GM12878 (cell line): ENCODE measurements around the gene LDLRAD4. TPM values are rescaled to one million over a fixed set of nuclear protein-coding genes. Genes with fewer than 3 reads are reported as not detected.

Experiments
- ATAC-seq: fragments of 200-7000 bp; cut with Tn5 transposase; 3 replicates; pipeline ENCODE4 v1.9.1; 2020; ENCODE audit warnings: mild to moderate bottlenecking, moderate library complexity
- BruUV-seq: library from RNA; stranded (reverse); fragments of 400-500 nt; replicated peaks from 2 replicates; lab custom pipeline; 2021; lab: Mats Ljungman, UMichigan
- CTCF ChIA-PET: fragments of 300-600 bp; sonication (Branson Sonifier 250); formaldehyde crosslinking; extraction: SDS; loops from one replicate; lab custom pipeline; 2021; ENCODE audit warnings: inconsistent platforms; lab: Yijun Ruan, JAX
- POLR2A ChIA-PET: fragments of 350-600 bp; formaldehyde crosslinking; extraction: SDS; loops from one replicate; lab custom pipeline; 2021; ENCODE audit warnings: inconsistent platforms; lab: Charles Lee
- RAD21 ChIA-PET: fragments of 300-600 bp; sonication (Branson Sonifier 250); formaldehyde crosslinking; loops from one replicate; lab custom pipeline; 2023; ENCODE audit warnings: antibody characterized with exemption; ENCODE audit not compliant: unreplicated experiment; lab: Charles Lee
- SMC1A ChIA-PET: fragments of 300-600 bp; sonication (Branson Sonifier 250); formaldehyde crosslinking; loops from one replicate; lab custom pipeline; 2023; ENCODE audit not compliant: unreplicated experiment, uncharacterized antibody; lab: Charles Lee
- DNase-seq: peaks from one replicate; pipeline ENCODE4 v3.0.0-alpha.2; 2011; ENCODE audit warnings: low read depth, low spot score
- FAIRE-seq: peaks from 3 replicates; lab custom pipeline; 2011; peaks lifted over from hg19 to GRCh38; lab: Jason Lieb, UNC
- H2AFZ ChIP-seq: 2 replicates; pipeline ENCODE4 v1.6.0; 2011; ENCODE audit warnings: low read depth, low read length, control low read depth; ENCODE audit not compliant: control insufficient read depth
- H3K27ac ChIP-seq: 2 replicates; pipeline ENCODE4 v1.5.1; 2011; ENCODE audit warnings: control low read depth; ENCODE audit not compliant: control insufficient read depth, insufficient read depth
- H3K27me3 ChIP-seq, 2 experiments: replicated peaks in 1 of 2; 2 replicates each; pipeline versions ENCODE4 v1.6.0 to v1.6.1; 2011; ENCODE audit warnings: low read length in 1 of 2; ENCODE audit not compliant: control insufficient read depth in 2 of 2, insufficient read depth in 2 of 2
- H3K36me3 ChIP-seq, 2 experiments: 2 replicates each; pipeline ENCODE4 v1.5.1; 2011; ENCODE audit warnings: low read length in 1 of 2; ENCODE audit not compliant: control insufficient read depth in 2 of 2, insufficient read depth in 2 of 2
- H3K4me1 ChIP-seq: 2 replicates; pipeline ENCODE4 v1.6.1; 2011; ENCODE audit warnings: mild to moderate bottlenecking, low read length, moderate library complexity, mixed read lengths; ENCODE audit not compliant: control insufficient read depth, insufficient read depth
- H3K4me2 ChIP-seq: 2 replicates; pipeline ENCODE4 v1.6.0; 2011; ENCODE audit warnings: control low read depth; ENCODE audit not compliant: control insufficient read depth, insufficient read depth
- H3K4me3 ChIP-seq: fragments of 200-600 bp; sonication (generic); 2 replicates; pipeline ENCODE4 v1.5.1; 2016
- H3K79me2 ChIP-seq: 2 replicates; pipeline ENCODE4 v1.6.0; 2011; ENCODE audit warnings: low read length; ENCODE audit not compliant: control insufficient read depth, insufficient read depth
- H3K9ac ChIP-seq: 2 replicates; pipeline ENCODE4 v1.8.0; 2011; ENCODE audit warnings: low read length, control low read depth, mixed read lengths; ENCODE audit not compliant: control insufficient read depth, insufficient read depth
- H3K9me3 ChIP-seq: replicated peaks from 3 replicates; pipeline ENCODE4 v1.5.1; 2011; ENCODE audit warnings: mild to moderate bottlenecking, low read length; ENCODE audit not compliant: control insufficient read depth, insufficient read depth
- H4K20me1 ChIP-seq: 2 replicates; pipeline ENCODE4 v1.6.0; 2011; ENCODE audit not compliant: control insufficient read depth, insufficient read depth
- ATF7 ChIP-seq: fragments of 450-650 bp; IDR thresholded peaks from 2 replicates; pipeline ENCODE4 v1.6.1; 2016; ENCODE audit warnings: low read depth, mild to moderate bottlenecking
- BCL11A ChIP-seq: IDR thresholded peaks from 2 replicates; pipeline ENCODE4 v1.6.1; 2011; ENCODE audit warnings: low read depth, low read length
- BRCA1 ChIP-seq: IDR thresholded peaks from 2 replicates; pipeline ENCODE4 v1.6.1; 2011; ENCODE audit warnings: low read depth, low read length, improper control_type of control experiment
- CREM ChIP-seq: IDR thresholded peaks from 2 replicates; pipeline ENCODE4 v1.6.1; 2014; ENCODE audit warnings: antibody characterized with exemption, low read depth
- EZH2 ChIP-seq: IDR thresholded peaks from 2 replicates; pipeline ENCODE4 v1.6.1; 2012; ENCODE audit warnings: low read depth, mild to moderate bottlenecking, control low read depth, inconsistent platforms, low read length, borderline replicate concordance; ENCODE audit not compliant: control insufficient read depth
- MTA3 ChIP-seq: IDR thresholded peaks from 2 replicates; pipeline ENCODE4 v1.6.1; 2012; ENCODE audit warnings: low read length, inconsistent platforms, borderline replicate concordance
- SP1 ChIP-seq: IDR thresholded peaks from one replicate; pipeline ENCODE4 v1.6.1; 2011; ENCODE audit warnings: low read depth, low read length
- WGBS: methylation state at CpG from one replicate; pipeline ENCODE4 v1.1.6; 2016; ENCODE audit warnings: low lambda C conversion rate; ENCODE audit not compliant: insufficient replicate concordance, insufficient coverage; ENCODE audit errors: missing lambda C conversion rate; 5-methylcytosine and 5-hydroxymethylcytosine counted together
- in situ Hi-C: fragments of 300-500 bp; cut with MboI; formaldehyde crosslinking; loops from 9 replicates; pipeline ENCODE4 v1.14.3; 2018; ENCODE audit warnings: mixed read lengths
- intact Hi-C: fragments of 100-400 bp; cut with micrococcal nuclease; formaldehyde crosslinking; loops from one replicate; pipeline ENCODE4 v1.14.2; 2022; ENCODE audit not compliant: unreplicated experiment
- polyA plus RNA-seq, 11 experiments: library from polyadenylated mRNA; depleted of rRNA in 4 of 11; unstranded in 6 of 11; stranded (reverse) in 5 of 11; fragments of >200 nt; fragmentation: Nextera tagmentation in 4 of 11; fragmentation: Illumina TruSeq in 1 of 11; extraction: Ambion mirVana in 4 of 11; extraction: Trizol in 1 of 11; gene quantifications; 1 replicate in 1 of 11; 2 replicates in 10 of 11; pipeline versions ENCODE4 v1.2.1 to v1.2.3, GENCODE V29; 2011 to 2016; ENCODE audit warnings: inconsistent platforms in 2 of 11, missing spikeins in 2 of 11, low read depth in 1 of 11
- total RNA-seq, 4 experiments: library from RNA; depleted of rRNA in 3 of 4; stranded (reverse); fragments of >200 nt in 3 of 4; fragmentation: Illumina TruSeq in 1 of 4; extraction: Trizol in 1 of 4; gene quantifications; 2 replicates each; pipeline versions ENCODE4 v1.2.1 to v1.2.3, GENCODE V29; 2013 to 2021
- TF ChIP-seq, protein P1 (sequence below): IDR thresholded peaks from 2 replicates; pipeline ENCODE4 v1.6.1; 2012; ENCODE audit warnings: low read depth, low read length, improper control_type of control experiment

Gene LDLRAD4
- total and polyA plus RNA-seq, 10 of the 15 experiments (the other 5 are each of a cell fraction or from before 2014, with no cell fraction given), result 2.7 to 16.8 (median 11.2) TPM

DNA sequence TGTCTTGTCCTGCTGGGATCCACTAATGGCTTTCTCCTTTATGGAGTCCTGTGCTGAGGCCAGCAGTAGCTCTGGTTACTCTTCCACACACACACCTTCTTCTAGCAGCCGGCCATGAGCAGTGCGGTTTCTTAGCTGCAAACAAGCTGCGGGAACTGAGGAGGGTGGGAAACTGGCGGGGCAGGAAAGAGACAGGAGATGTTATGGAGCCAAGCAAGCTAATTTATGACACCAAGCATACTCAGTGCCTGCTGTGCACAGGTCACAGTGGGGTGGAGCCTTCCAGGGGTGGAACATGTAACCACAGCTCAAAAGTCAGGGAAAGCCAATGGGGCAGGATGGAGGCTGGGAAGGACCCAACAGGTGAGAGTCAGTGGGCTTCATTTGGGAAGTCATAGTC lies 327.0 kb downstream of the LDLRAD4 start:
- ChIA-PET POLR2A (no interaction called here), CTCF (interaction anchor here (1.1 to 4.3 kb wide), 2 partner anchors 12 to 87 kb away, joined by 4 to 18 read pairs; no protein-coding TSS in a partner anchor), SMC1A (interaction anchor here (1.1 to 1.6 kb wide), 2 partner anchors 10 to 16 kb away, joined by 3 read pairs; no protein-coding TSS in a partner anchor), RAD21 (no interaction called here)
- Histone ChIP-seq H3K9me3 (peaks cover 3% of the 10 kb centered on the region; the same call in 1 of the 3 replicates), H3K36me3 (no peaks in the 10 kb centered on the region), H3K79me2 (no peaks in the 10 kb centered on the region), H3K27me3 (no peaks in the 10 kb centered on the region), H3K27ac (no peak overlapping the region), H3K4me2 (no peak overlapping the region), H2AFZ (no peak overlapping the region), H3K4me1 (peaks cover 14% of the 10 kb centered on the region), H4K20me1 (no peaks in the 10 kb centered on the region), H3K4me3 (no peak overlapping the region), H3K9ac (no peak overlapping the region)
- ATAC-seq (no peak), FAIRE-seq (no peak), DNase-seq (no peak)
- 85% methylated on average over 4 of the region's 4 CpGs for WGBS
- in situ Hi-C loops, result no loop called here
- TF ChIP-seq EZH2, result no peak
- TF ChIP-seq BCL11A, result no peak
- TF ChIP-seq CREM, result no peak
- TF ChIP-seq MTA3, result no peak
- no peak for TF ChIP-seq SP1
- intact Hi-C loops, result no loop called here
- no TSS peak for BruUV-seq

GRCh38 chr18:13545955-13546354 lies 327.4 kb downstream of the LDLRAD4 start:
- Histone ChIP-seq H3K4me2 (no peak overlapping the region), H3K9ac (no peak overlapping the region), H3K27ac (no peak overlapping the region), H3K36me3 (no peaks in the 10 kb centered on the region), H3K79me2 (no peaks in the 10 kb centered on the region)
- RAD21 ChIA-PET, result interaction anchor here (1.3 kb wide), 1 partner anchor 86 kb away, joined by 3 read pairs; no protein-coding TSS in a partner anchor
- TF ChIP-seq BRCA1, result no peak
- TF ChIP-seq, protein P1, sequence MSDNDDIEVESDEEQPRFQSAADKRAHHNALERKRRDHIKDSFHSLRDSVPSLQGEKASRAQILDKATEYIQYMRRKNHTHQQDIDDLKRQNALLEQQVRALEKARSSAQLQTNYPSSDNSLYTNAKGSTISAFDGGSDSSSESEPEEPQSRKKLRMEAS, result no peak
- TF ChIP-seq ATF7, result no peak
- TF ChIP-seq, all 136 proteins: peak for 0
- DNase-seq (no peak), ATAC-seq (no peak), FAIRE-seq (no peak)
- ChIA-PET POLR2A (no interaction called here), SMC1A (interaction anchor here (0.7 to 1.6 kb wide), 2 partner anchors 10 to 12 kb away, joined by 3 to 5 read pairs; no protein-coding TSS in a partner anchor), CTCF (interaction anchor here (4.3 kb wide), 1 partner anchor 12 kb away, joined by 18 read pairs; no protein-coding TSS in a partner anchor)
- WGBS, result 15% methylated on average over 4 of the region's 4 CpGs
- H4K20me1 ChIP-seq, result no peaks in the 10 kb centered on the region
- no peak overlapping the region for H3K4me3 ChIP-seq
- no peaks in the 10 kb centered on the region for H3K27me3 ChIP-seq
- in situ Hi-C loops (no loop called here), intact Hi-C loops (no loop called here)
- no TSS peak for BruUV-seq
- H3K4me1 ChIP-seq, result peaks cover 14% of the 10 kb centered on the region
- H2AFZ ChIP-seq, result no peak overlapping the region
- peaks cover 3% of the 10 kb centered on the region; the same call in 1 of the 3 replicates for H3K9me3 ChIP-seq
